GM21526 (cell line): ENCODE measurements around the gene MYT1.

Experiments used
- ATAC-seq: cut with Tn5 transposase; IDR thresholded peaks from one replicate; pipeline ENCODE4 v1.9.1; 2021; ENCODE audit warnings: moderate library complexity; ENCODE audit not compliant: unreplicated experiment, low FRiP score

Gene MYT1

DNA sequence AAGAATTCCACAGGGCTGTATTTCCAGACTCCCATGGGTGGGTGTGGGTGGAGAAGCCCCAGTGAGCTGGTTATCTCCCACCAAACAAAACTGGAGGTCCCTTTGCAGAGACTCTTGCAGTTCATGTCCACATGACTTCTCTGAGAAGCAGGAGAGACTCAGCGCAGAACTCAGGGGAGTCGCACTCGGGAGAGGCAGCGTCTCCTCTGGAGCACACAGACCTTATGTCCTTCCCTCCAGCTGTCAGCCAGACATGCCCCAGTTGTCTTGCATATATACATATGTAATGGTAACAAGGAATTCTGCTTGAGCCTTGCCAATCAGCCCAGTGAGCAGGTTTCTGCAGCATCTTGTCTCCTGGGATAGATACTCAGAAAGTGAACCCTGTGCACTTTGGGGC lies 23.8 kb downstream of the MYT1 start:
- ATAC-seq: no peak

DNA sequence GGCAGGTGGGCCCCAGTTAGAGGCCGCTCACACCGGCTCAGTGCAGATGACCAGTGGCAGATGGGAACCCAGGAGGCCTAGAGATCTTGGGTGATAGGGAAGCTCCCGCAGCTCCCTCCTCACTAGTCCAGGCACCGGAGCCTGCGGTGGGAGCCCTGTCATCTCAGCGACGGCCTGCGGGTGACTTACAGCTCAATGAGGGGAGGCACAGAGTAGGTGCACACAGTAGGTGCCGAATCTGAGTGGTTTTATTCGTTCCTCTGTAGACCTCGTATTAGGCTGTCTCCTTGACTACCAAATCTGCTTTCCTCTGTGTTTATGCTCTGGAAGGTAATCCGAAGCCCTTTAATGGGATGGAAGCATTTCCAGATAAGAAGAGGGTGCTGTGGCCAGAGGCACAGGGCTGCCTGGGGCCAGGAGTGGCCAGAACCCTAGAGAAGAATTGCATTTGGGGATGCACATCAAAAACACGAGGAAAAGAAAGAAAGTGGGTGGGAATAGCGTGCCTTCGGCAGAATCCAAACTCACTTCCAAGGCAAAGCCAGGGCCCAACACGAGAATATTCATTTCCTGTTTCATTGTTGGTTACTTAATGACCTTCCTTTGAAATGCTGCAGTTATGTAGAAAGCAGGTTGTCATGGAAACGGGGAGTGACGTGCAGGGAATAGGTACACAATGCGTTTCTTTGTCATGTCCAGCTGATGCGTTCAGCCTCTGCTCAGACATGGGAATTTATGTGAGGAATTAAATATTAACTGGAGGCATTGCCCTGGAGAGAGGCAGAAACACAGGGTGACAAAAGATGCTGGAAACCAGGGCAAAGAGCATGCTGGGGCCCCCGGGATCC lies 24.7 kb downstream of the MYT1 start:
- no peak for ATAC-seq

DNA sequence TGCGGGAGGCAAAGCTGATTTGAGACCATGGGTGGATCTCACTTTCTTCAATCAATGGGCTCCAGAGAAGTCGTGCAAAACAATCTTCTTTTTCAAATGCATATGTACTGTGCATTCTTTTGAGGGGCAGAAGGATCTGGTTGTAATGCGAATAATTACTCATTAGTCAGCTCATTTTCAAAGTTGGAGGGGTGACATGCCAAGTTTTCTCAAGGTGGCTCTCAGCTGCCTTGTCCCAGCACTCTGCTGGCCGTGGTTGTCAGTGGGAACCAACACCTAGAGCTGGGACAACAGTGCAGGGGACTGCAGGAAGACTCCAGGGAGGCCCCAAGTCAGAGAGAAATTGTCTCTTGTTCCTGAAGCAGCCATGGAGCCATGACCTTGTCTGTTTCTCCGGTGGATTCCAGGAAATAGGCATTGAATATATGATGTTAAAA lies 25.3 kb downstream of the MYT1 start:
- no peak for ATAC-seq

DNA sequence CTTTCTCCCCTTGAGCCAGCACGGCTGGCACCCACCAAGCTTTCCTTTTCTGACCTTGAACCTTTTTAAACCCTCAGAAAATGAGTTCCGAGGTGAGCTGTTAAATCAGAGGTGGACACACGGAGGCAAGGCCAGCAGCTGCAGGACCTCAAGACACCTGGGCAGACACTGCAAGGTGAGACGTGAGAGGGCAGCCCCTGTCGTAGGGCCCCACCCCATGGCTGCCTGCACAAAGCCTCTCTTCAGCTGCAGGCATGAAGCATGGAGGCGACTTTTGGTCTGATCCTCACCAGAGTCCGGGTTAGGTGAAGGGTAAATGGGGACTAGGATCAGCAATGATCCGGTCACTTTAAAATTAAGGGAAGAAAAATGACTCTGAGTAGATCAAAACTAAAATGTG lies 25.7 kb downstream of the MYT1 start:
- ATAC-seq: no peak

- ATAC-seq: no peak
These were observed 26.8 kb downstream of the MYT1 start for GRCh38 chr20:64191002-64191401.

- no peak for ATAC-seq
These were observed 28.2 kb downstream of the MYT1 start for GRCh38 chr20:64192406-64192805.

DNA sequence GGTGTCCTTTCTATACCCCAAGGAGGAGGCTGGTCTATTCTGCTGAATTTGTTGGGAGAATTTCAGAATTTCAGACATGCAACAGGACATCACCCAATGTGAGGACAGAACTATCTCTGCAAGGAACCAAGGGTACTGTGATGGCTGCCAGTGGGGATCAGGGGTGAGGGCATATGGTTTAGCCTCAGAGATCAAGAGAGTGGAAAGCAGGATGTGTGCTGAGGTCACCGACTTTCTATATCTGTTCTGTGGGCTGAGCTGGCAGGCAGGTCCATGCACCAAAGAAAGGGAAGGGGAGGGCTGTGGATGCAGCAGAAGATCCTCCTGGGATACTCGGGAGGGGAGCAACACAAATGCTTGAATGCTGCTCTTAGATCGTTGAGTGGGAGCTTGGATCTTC lies 28.8 kb downstream of the MYT1 start:
- ATAC-seq: no peak

DNA sequence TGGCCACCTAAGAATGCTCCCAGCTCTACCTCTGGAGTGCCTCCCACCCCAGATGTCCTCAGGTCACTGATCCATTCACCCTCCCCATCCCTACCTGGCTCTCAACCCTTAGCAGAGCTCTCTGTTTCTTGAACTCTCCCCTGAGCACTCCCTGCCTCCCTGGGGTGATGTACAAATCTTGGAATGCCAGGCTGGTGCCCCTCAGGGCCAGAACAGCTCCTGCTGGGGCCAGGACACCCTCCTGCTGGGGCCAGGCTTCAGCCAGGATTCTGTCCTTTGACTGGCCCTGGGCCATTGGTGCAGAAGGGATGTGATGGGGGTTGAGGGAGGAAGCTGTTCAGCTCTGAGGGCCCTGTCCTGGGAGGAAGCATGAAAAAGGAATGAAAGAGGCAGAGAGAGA lies 30.0 kb downstream of the MYT1 start:
- no peak for ATAC-seq

GRCh38 chr20:64196309-64196708 lies 32.1 kb downstream of the MYT1 start:
- ATAC-seq: no peak

DNA sequence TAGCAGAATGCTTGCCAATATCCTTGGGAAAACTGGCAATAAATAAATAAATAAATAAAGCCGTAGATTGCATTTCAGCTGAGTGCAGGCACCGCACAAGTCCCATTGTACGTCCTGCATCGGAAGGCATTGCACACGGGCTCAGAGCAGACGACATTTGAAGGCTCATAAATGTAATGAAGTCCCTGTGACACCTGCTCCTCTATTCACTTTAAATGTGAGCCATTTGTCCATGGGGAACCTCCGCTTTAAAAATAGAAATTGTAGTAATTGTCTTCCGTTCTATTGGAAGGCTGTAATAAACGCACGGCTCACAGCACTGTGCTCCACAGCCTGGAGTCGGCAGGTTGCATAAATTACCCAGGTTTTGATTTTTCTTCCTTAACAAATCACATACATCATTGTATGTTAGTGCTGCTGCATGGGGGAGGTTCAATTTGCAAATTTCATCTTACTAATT lies 32.6 kb downstream of the MYT1 start:
- ATAC-seq: no peak

- no peak for ATAC-seq
These were observed 34.1 kb downstream of the MYT1 start for GRCh38 chr20:64198347-64198746.

GRCh38 chr20:64199395-64199794 lies 35.1 kb downstream of the MYT1 start:
- ATAC-seq: no peak

DNA sequence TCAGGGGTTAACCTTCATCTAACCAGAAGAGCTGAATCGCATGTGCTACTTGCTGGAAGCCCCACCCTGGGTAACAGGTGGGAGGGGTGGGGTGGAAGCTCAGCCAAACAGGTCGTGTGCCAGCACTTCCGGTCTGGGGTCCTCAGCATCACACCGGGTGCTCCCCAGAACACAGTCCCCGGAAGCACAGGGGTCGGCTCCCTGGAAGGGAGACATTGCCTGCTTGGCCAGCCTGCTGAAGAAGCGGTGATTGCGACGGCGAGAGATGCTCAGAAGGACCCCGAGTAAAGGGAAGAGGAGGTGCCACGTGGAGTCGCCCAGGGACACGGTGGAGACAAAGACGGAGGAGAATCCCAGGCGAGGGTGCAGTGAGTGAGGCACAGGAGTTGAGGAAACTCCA lies 36.5 kb downstream of the MYT1 start:
- no peak for ATAC-seq

- ATAC-seq: no peak
These were observed 37.4 kb downstream of the MYT1 start for GRCh38 chr20:64201653-64202052.

GRCh38 chr20:64203037-64203777 lies 39.0 kb downstream of the MYT1 start:
- no peak for ATAC-seq

- no peak for ATAC-seq
These were observed 41.4 kb downstream of the MYT1 start for GRCh38 chr20:64205611-64206026.

DNA sequence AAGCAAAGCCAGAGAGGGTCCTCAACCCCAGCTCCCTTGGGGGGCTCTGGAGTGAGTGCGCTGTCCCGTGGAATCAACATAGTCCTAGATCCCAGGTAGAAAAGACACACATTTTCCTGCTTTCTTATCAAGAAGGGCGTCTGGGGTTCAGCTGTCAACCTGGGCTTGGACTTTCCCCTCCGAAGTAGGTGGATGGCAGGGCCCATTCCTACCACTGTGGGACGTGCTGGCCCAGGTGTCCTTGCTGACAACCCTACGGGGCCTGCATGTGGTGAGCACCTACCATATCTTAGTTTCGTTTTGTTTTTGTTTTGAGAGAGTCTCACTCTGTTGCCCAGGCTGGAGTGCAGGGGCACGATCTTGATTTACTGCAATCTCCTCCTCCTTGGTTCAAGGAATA lies 42.4 kb downstream of the MYT1 start:
- no peak for ATAC-seq

- ATAC-seq: no peak
These were observed 43.7 kb downstream of the MYT1 start for GRCh38 chr20:64207641-64208590.

DNA sequence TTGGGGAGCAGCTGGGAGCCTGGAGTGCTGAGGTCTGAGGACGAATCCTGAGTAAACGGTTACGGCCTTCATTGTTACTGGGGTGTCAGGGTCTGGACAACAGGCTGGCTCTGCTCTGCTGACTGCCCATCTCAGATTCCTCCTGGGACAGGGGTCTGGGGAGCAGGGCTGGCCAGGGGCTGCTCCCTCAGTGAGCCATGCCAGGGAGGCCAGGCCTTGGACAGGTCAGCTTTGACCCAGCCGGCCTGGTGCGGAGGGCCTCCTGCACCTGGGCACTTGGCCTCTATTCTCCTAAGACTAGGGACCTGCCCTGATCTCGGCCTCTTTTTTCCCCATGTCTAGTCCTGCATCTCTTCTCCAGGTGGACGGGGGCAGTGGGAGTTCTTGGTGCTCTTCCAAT lies 44.9 kb downstream of the MYT1 start:
- no peak for ATAC-seq

- no peak for ATAC-seq
These were observed 46.6 kb downstream of the MYT1 start for GRCh38 chr20:64210656-64211369.
